ENCODE results near the gene PCCA.

The PCCA gene

GRCh38 chr13:100473501-100474044 lies 384.7 kb downstream of the PCCA start:
- no peak for DNase-seq

- DNase-seq, result no peak
Observed at GRCh38 chr13:100476963-100477362, 388.1 kb downstream of the PCCA start.

GRCh38 chr13:100478107-100478809 lies 389.4 kb downstream of the PCCA start:
- DNase-seq, result no peak

GRCh38 chr13:100480676-100481075 lies 391.8 kb downstream of the PCCA start:
- DNase-seq, result no peak

- no peak for DNase-seq
Observed at GRCh38 chr13:100483139-100483538, 394.2 kb downstream of the PCCA start.

- no peak for DNase-seq
Observed at GRCh38 chr13:100483841-100484381, 395.0 kb downstream of the PCCA start.

GRCh38 chr13:100484702-100485101 lies 395.8 kb downstream of the PCCA start:
- DNase-seq, result no peak

- DNase-seq, result no peak
Observed at GRCh38 chr13:100485265-100485664, 396.4 kb downstream of the PCCA start.

GRCh38 chr13:100490692-100491091 lies 401.8 kb downstream of the PCCA start:
- no peak for DNase-seq

GRCh38 chr13:100491164-100491842 lies 402.4 kb downstream of the PCCA start:
- DNase-seq, result peak; percentile 70

- DNase-seq, result peak; percentile 81
Observed at GRCh38 chr13:100493418-100493817, 404.5 kb downstream of the PCCA start.

GRCh38 chr13:100495455-100495854 lies 406.6 kb downstream of the PCCA start:
- DNase-seq, result no peak

- DNase-seq, result peak; percentile 68
Observed at GRCh38 chr13:100497389-100497788, 408.5 kb downstream of the PCCA start.

GRCh38 chr13:100502446-100502845 lies 413.6 kb downstream of the PCCA start:
- no peak for DNase-seq

- DNase-seq, result no peak
Observed at GRCh38 chr13:100503622-100504021, 414.7 kb downstream of the PCCA start.

- no peak for DNase-seq
Observed at GRCh38 chr13:100506154-100506553, 417.3 kb downstream of the PCCA start.

GRCh38 chr13:100506600-100507422 lies 417.9 kb downstream of the PCCA start:
- DNase-seq, result peak; percentile 55

GRCh38 chr13:100508455-100508854 lies 419.6 kb downstream of the PCCA start:
- DNase-seq, result no peak

GRCh38 chr13:100508996-100509395 lies 420.1 kb downstream of the PCCA start:
- no peak for DNase-seq

- no peak for DNase-seq
Observed at GRCh38 chr13:100510208-100510957, 421.5 kb downstream of the PCCA start.

GRCh38 chr13:100511466-100511865 lies 422.6 kb downstream of the PCCA start:
- peak; percentile 75 for DNase-seq

GRCh38 chr13:100512422-100512821 lies 423.5 kb downstream of the PCCA start:
- DNase-seq, result peak; percentile 10
